Fibroblast of the conjunctiva (primary cell): Measurements from ENCODE around the gene EML4.
"Not testable (repeated sequence)": the region's sequence is repeated elsewhere in the genome, so short reads cannot be mapped to it uniquely, and the experiment has no call there.

ENCODE experiments used
- DNase-seq: peaks from one replicate; pipeline ENCODE4 v3.0.0-alpha.2; 2010; ENCODE audit warnings: low read depth

The EML4 gene

GRCh38 chr2:42169100-42169873, at the start of gene EML4:
EML4 (plus strand) TSS chr2:42169353; CDS start chr2:42169612, 259 bp downstream.
- DNase-seq: peak; percentile 84

- DNase-seq: no peak
Observed at GRCh38 chr2:42123426-42123825, 45.7 kb upstream of the EML4 start.

- no peak for DNase-seq
Observed at GRCh38 chr2:42124011-42124785, 45.0 kb upstream of the EML4 start.

- DNase-seq: no peak
Observed at GRCh38 chr2:42125841-42126594, 43.1 kb upstream of the EML4 start.

- not testable (repeated sequence) for DNase-seq
Observed at GRCh38 chr2:42126873-42127272, 42.3 kb upstream of the EML4 start.

GRCh38 chr2:42127425-42128424, 41.4 kb upstream of the EML4 start:
- no peak for DNase-seq

- no peak for DNase-seq
Observed at GRCh38 chr2:42128721-42129486, 40.2 kb upstream of the EML4 start.

GRCh38 chr2:42129487-42129852, 39.7 kb upstream of the EML4 start:
- DNase-seq: no peak

GRCh38 chr2:42129947-42130346, 39.2 kb upstream of the EML4 start:
- no peak for DNase-seq

- not testable (repeated sequence) for DNase-seq
Observed at GRCh38 chr2:42130858-42131257, 38.3 kb upstream of the EML4 start.

GRCh38 chr2:42132191-42132965, 36.8 kb upstream of the EML4 start:
- peak; percentile 63 for DNase-seq

- peak; percentile 89 for DNase-seq
Observed at GRCh38 chr2:42132966-42133641, 36.0 kb upstream of the EML4 start.

GRCh38 chr2:42133771-42134195, 35.4 kb upstream of the EML4 start:
- DNase-seq: no peak

- DNase-seq: not testable (repeated sequence)
Observed at GRCh38 chr2:42134401-42134932, 34.7 kb upstream of the EML4 start.

GRCh38 chr2:42135381-42136312, 33.5 kb upstream of the EML4 start:
- no peak for DNase-seq

- DNase-seq: no peak
Observed at GRCh38 chr2:42136782-42137124, 32.4 kb upstream of the EML4 start.

- no peak for DNase-seq
Observed at GRCh38 chr2:42137125-42137841, 31.9 kb upstream of the EML4 start.
